Measurements from ENCODE around the gene MBP.

The MBP gene

DNA sequence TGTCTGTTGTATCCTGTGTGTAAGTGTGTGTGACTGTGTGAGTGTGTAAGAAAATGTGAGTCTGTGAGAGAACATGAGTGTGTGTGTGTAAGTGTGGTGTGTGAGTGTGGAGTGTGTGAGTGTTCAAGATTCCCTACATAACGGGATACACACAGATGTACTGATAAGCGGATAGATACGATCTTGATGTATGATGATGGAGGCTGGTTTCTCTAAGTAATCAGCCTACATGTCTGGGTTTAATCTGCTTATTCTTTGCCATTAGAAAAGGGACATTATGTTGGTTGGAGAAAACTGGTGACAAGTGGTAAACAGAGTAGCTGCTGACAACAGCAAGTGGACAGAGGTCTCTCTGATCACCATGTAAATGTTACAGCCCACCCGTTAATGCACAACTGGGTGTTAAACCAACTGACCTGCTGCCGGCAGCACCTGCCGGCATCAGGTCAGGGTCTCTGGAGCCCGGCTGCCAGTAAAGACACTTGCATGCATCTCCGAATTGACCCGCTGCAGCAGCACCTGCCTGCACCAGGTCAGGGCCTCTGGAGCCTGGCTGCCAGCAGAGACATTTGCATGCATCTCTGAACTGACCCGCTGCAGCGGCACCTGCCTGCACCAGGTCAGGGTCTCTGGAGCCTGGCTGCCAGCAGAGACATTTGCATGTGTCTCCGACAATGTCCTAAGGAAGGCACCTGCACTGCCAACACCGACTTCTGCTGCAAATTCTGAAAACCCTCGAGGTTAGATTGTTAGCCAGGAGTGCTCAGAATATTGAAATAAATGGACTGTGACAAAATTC, 87.5 kb downstream of the MBP start:
- H3K9ac ChIP-seq = no peak overlapping the region
- no peaks in the 10 kb centered on the region for H3K27me3 ChIP-seq (ENCODE audit: insufficient read depth, low read depth)
- no peak overlapping the region for H2AFZ ChIP-seq (ENCODE audit: low read depth)
- no peak overlapping the region for H3K27ac ChIP-seq
- TF ChIP-seq CTCF (conservative IDR thresholded peaks at IDR 0.05; ENCODE audit: low read depth, low read length) = no peak
- no peaks in the 10 kb centered on the region for H3K36me3 ChIP-seq (ENCODE audit: insufficient read depth)
- H3K4me3 ChIP-seq (IDR thresholded peaks at IDR 0.05; ENCODE audit: insufficient read depth, low read depth, low read length) = no peak overlapping the region
- no peaks in the 10 kb centered on the region for H3K79me2 ChIP-seq (ENCODE audit: insufficient read depth, low read depth)
- no peaks in the 10 kb centered on the region for H4K20me1 ChIP-seq (ENCODE audit: insufficient read depth)
- no peaks in the 10 kb centered on the region for H3K4me1 ChIP-seq (ENCODE audit: low read depth, poor library complexity, severe bottlenecking)
- no peak overlapping the region for H3K4me2 ChIP-seq

- H3K4me1 ChIP-seq (ENCODE audit: low read depth, poor library complexity, severe bottlenecking) = no peaks in the 10 kb centered on the region
- H3K36me3 ChIP-seq (ENCODE audit: insufficient read depth) = no peaks in the 10 kb centered on the region
- no peaks in the 10 kb centered on the region for H3K79me2 ChIP-seq (ENCODE audit: insufficient read depth, low read depth)
- no peaks in the 10 kb centered on the region for H3K27me3 ChIP-seq (ENCODE audit: insufficient read depth, low read depth)
- no peak overlapping the region for H2AFZ ChIP-seq (ENCODE audit: low read depth)
- no peaks in the 10 kb centered on the region for H4K20me1 ChIP-seq (ENCODE audit: insufficient read depth)
- no peak for TF ChIP-seq CTCF (conservative IDR thresholded peaks at IDR 0.05; ENCODE audit: low read depth, low read length)
- no peak overlapping the region for H3K27ac ChIP-seq
- H3K9ac ChIP-seq = no peak overlapping the region
- H3K4me3 ChIP-seq (IDR thresholded peaks at IDR 0.05; ENCODE audit: insufficient read depth, low read depth, low read length) = no peak overlapping the region
- no peak overlapping the region for H3K4me2 ChIP-seq
These were observed 88.9 kb downstream of the MBP start for GRCh38 chr18:77043541-77044280.

GRCh38 chr18:77042583-77042982, 90.0 kb downstream of the MBP start:
- H3K36me3 ChIP-seq (ENCODE audit: insufficient read depth) = no peaks in the 10 kb centered on the region
- TF ChIP-seq CTCF (conservative IDR thresholded peaks at IDR 0.05; ENCODE audit: low read depth, low read length) = no peak
- H3K27me3 ChIP-seq (ENCODE audit: insufficient read depth, low read depth) = no peaks in the 10 kb centered on the region
- H3K4me2 ChIP-seq = no peak overlapping the region
- no peak overlapping the region for H3K4me3 ChIP-seq (IDR thresholded peaks at IDR 0.05; ENCODE audit: insufficient read depth, low read depth, low read length)
- H3K79me2 ChIP-seq (ENCODE audit: insufficient read depth, low read depth) = no peaks in the 10 kb centered on the region
- no peaks in the 10 kb centered on the region for H4K20me1 ChIP-seq (ENCODE audit: insufficient read depth)
- H3K27ac ChIP-seq = no peak overlapping the region
- no peak overlapping the region for H2AFZ ChIP-seq (ENCODE audit: low read depth)
- H3K4me1 ChIP-seq (ENCODE audit: low read depth, poor library complexity, severe bottlenecking) = no peaks in the 10 kb centered on the region
- no peak overlapping the region for H3K9ac ChIP-seq

DNA sequence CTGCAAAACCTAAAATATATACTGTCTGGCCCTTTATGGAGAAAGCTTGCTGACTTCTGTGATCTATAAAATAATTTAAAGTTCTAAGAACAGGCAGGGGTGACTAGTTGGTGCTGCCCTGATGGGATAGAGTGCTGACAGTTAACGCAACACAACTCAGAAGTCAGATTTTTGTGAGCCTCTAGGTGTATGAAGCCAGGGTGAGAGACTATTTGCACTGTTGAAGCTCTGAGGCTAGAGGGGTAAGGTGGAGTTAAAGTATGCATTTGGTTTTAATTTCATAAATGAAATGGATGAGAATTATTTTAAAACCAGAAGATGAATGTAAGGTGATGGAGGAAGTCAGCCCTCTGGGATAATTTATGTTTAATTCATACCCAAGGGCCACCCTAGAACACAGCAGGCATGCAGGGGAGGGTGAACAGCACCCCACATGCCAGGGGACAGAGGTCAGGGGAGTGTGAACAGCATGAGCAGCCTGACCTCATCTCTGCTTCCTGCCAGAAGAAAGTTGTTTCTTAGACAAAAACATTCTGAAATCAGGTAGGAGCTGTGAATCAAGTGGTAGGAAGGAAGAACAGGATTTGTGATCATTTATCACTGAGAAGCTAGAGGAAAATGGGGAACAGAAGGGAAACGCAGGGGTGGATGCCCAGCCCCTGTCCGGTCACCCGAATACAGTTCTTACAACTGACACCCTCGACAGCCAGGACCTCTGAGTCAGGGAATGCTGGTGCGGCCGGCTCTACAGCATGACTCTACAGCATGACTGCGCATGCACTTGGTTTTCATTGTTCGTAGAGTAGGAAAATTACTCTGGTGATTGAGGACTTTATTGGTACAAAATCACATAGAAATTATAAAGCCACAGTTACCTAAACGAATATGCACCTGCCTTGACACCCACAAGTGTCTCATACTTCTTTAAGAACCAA, 93.1 kb downstream of the MBP start:
- no peak overlapping the region for H2AFZ ChIP-seq (ENCODE audit: low read depth)
- no peaks in the 10 kb centered on the region for H4K20me1 ChIP-seq (ENCODE audit: insufficient read depth)
- H3K36me3 ChIP-seq (ENCODE audit: insufficient read depth) = no peaks in the 10 kb centered on the region

More for the DNA sequence above, 93.1 kb downstream of the MBP start:
- H3K27ac ChIP-seq = no peak overlapping the region
- no peak overlapping the region for H3K9ac ChIP-seq
- no peak overlapping the region for H3K4me2 ChIP-seq
- TF ChIP-seq CTCF (conservative IDR thresholded peaks at IDR 0.05; ENCODE audit: low read depth, low read length) = no peak
- no peaks in the 10 kb centered on the region for H3K79me2 ChIP-seq (ENCODE audit: insufficient read depth, low read depth)
- H3K27me3 ChIP-seq (ENCODE audit: insufficient read depth, low read depth) = no peaks in the 10 kb centered on the region
- H3K4me3 ChIP-seq (IDR thresholded peaks at IDR 0.05; ENCODE audit: insufficient read depth, low read depth, low read length) = no peak overlapping the region
- H3K4me1 ChIP-seq (ENCODE audit: low read depth, poor library complexity, severe bottlenecking) = no peaks in the 10 kb centered on the region
